Measurements from ENCODE around the gene MGAT4A. TPM values are rescaled to one million over a fixed set of nuclear protein-coding genes. Genes with fewer than 3 reads are reported as not detected.

Gene MGAT4A
- total RNA-seq, 1 donor from 2014 or later, result 12.2 TPM

DNA sequence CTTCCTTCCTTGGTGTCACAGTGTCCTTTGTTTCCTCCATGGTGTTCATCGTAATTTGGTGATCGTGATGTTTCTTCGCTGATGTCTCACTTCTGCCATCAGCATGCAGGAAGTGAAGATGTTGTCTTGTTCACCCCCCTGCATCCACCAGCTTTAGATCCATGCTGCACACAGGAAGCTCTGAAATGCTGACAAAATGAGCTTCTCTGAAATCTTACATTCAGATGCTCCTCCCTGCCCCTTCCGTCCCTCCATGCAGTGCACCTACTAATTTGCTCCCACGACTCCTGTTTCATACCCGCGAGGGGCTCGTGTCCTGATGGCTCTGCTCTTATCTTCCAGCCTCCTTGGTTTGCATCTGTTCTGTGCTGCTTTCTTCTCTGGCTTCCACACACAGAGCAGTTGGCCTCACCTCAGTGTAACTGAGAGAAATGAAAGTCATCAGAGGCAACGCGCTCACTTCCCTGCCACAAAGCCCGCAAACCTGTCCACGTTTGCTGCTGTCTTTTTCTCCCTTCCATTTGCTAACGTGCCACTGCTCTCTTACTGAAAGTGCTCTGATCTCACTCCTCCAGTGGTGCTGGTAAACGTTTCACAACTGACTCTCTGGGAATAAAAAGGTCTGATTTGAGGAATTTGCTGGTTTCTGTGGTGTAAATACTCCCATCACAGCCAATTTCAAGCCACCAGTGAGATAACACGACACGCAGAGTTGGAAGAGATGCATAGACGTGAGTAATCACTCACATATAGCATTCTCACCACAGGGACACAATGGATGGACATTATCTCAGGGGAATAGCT, 41.0 kb upstream of the MGAT4A start:
- TF ChIP-seq CTCF (conservative IDR thresholded peaks at IDR 0.05), result no peak
- DNase-seq (ENCODE audit: low read depth, low spot score), result no peak
- H3K9me3 Mint-ChIP-seq, result no peaks in the 10 kb centered on the region
- no peaks in the 10 kb centered on the region for H3K27me3 Mint-ChIP-seq (ENCODE audit: low read depth)
- H3K4me3 Mint-ChIP-seq, result no peak overlapping the region
- peaks cover 21% of the 10 kb centered on the region for H3K4me1 Mint-ChIP-seq
- no peak overlapping the region for H3K27ac Mint-ChIP-seq (ENCODE audit: unreplicated experiment)
- H3K36me3 Mint-ChIP-seq (ENCODE audit: low read depth), result no peaks in the 10 kb centered on the region

- H3K27me3 Mint-ChIP-seq (ENCODE audit: low read depth), result no peaks in the 10 kb centered on the region
- DNase-seq (ENCODE audit: low read depth, low spot score), result no peak
- no peak overlapping the region for H3K27ac Mint-ChIP-seq (ENCODE audit: unreplicated experiment)
- TF ChIP-seq CTCF (conservative IDR thresholded peaks at IDR 0.05), result no peak
- H3K4me3 Mint-ChIP-seq, result no peak overlapping the region
- peaks cover 21% of the 10 kb centered on the region for H3K4me1 Mint-ChIP-seq
- H3K9me3 Mint-ChIP-seq, result no peaks in the 10 kb centered on the region
- H3K36me3 Mint-ChIP-seq (ENCODE audit: low read depth), result no peaks in the 10 kb centered on the region
These were observed 40.3 kb upstream of the MGAT4A start for GRCh38 chr2:98771264-98771663.

- no peak for DNase-seq (ENCODE audit: low read depth, low spot score)
- Mint-ChIP-seq H3K4me1 (peaks cover 21% of the 10 kb centered on the region), H3K27ac (ENCODE audit: unreplicated experiment) (no peak overlapping the region), H3K36me3 (ENCODE audit: low read depth) (no peaks in the 10 kb centered on the region), H3K27me3 (ENCODE audit: low read depth) (no peaks in the 10 kb centered on the region), H3K4me3 (no peak overlapping the region), H3K9me3 (no peaks in the 10 kb centered on the region)
- TF ChIP-seq CTCF (conservative IDR thresholded peaks at IDR 0.05), result no peak
These were observed 38.9 kb upstream of the MGAT4A start for GRCh38 chr2:98769784-98770183.

GRCh38 chr2:98769114-98769476, 38.2 kb upstream of the MGAT4A start:
- Mint-ChIP-seq H3K4me3 (no peak overlapping the region), H3K36me3 (ENCODE audit: low read depth) (no peaks in the 10 kb centered on the region), H3K27ac (ENCODE audit: unreplicated experiment) (no peak overlapping the region), H3K9me3 (no peaks in the 10 kb centered on the region), H3K27me3 (ENCODE audit: low read depth) (no peaks in the 10 kb centered on the region), H3K4me1 (peaks cover 21% of the 10 kb centered on the region)
- DNase-seq (ENCODE audit: low read depth, low spot score), result no peak
- no peak for TF ChIP-seq CTCF (conservative IDR thresholded peaks at IDR 0.05)

- no peak for DNase-seq (ENCODE audit: low read depth, low spot score)
- Mint-ChIP-seq H3K27ac (ENCODE audit: unreplicated experiment) (no peak overlapping the region), H3K4me3 (no peak overlapping the region), H3K27me3 (ENCODE audit: low read depth) (no peaks in the 10 kb centered on the region), H3K4me1 (peaks cover 21% of the 10 kb centered on the region), H3K9me3 (no peaks in the 10 kb centered on the region), H3K36me3 (ENCODE audit: low read depth) (no peaks in the 10 kb centered on the region)
- TF ChIP-seq CTCF (conservative IDR thresholded peaks at IDR 0.05), result no peak
These were observed 37.6 kb upstream of the MGAT4A start for GRCh38 chr2:98768384-98769113.
